CD4-positive, alpha-beta memory T cell (primary cell): ENCODE measurements around the gene DNAH10. TPM values are rescaled to one million over a fixed set of nuclear protein-coding genes. Genes with fewer than 3 reads are reported as not detected.

Experiments
- CTCF ChIA-PET: fragments of 350-600 bp; sonication (Branson Sonifier 250); formaldehyde crosslinking; loops from one replicate; lab custom pipeline; 2021; ENCODE audit warnings: inconsistent platforms; ENCODE audit not compliant: partially characterized antibody; lab: Charles Lee
- POLR2A ChIA-PET: fragments of 350-600 bp; sonication (Branson Sonifier 250); formaldehyde crosslinking; loops from one replicate; lab custom pipeline; 2021; ENCODE audit not compliant: partially characterized antibody; lab: Charles Lee
- DNase-seq, 5 donors: peaks; one replicate each; pipeline versions ENCODE4 v3.0.0 to v3.0.0-alpha.2; 2020 to 2022; ENCODE audit warnings: mixed read lengths in 1 of 5
- H3K27ac ChIP-seq: one replicate; pipeline ENCODE4 v1.7.0; 2013; ENCODE audit warnings: low read depth, low read length
- H3K27me3 ChIP-seq: 2 replicates; pipeline ENCODE4 v1.7.0; 2013; ENCODE audit warnings: mild to moderate bottlenecking, low read length, moderate library complexity; ENCODE audit not compliant: insufficient read depth
- H3K36me3 ChIP-seq: 2 replicates; pipeline ENCODE4 v1.7.0; 2013; ENCODE audit warnings: mild to moderate bottlenecking, low read length, moderate library complexity; ENCODE audit not compliant: insufficient read depth
- H3K4me1 ChIP-seq: 2 replicates; pipeline ENCODE4 v1.7.0; 2013; ENCODE audit warnings: mild to moderate bottlenecking, low read length, moderate library complexity; ENCODE audit not compliant: insufficient read depth
- H3K4me3 ChIP-seq, 2 donors: one replicate each; pipeline ENCODE4 v1.7.0; 2013; ENCODE audit warnings: low read length in 2 of 2, mild to moderate bottlenecking in 1 of 2
- H3K9me3 ChIP-seq, 2 donors: one replicate each; pipeline ENCODE4 v1.7.0; 2013; ENCODE audit warnings: low read length in 2 of 2, control low read depth in 1 of 2; ENCODE audit not compliant: control insufficient read depth in 1 of 2
- H3K27ac Mint-ChIP-seq, 7 donors: one replicate each; pipeline ENCODE4 v1.8.0; 2020 to 2021; ENCODE audit warnings: mixed read lengths in 7 of 7, mild to moderate bottlenecking in 6 of 7, inconsistent platforms in 3 of 7, moderate library complexity in 3 of 7
- H3K27me3 Mint-ChIP-seq, 2 donors: one replicate each; pipeline ENCODE4 v1.8.0; 2020 to 2021; ENCODE audit warnings: mixed read lengths in 2 of 2
- H3K36me3 Mint-ChIP-seq, 2 donors: one replicate each; pipeline ENCODE4 v1.8.0; 2020 to 2021; ENCODE audit warnings: mixed read lengths in 2 of 2, inconsistent platforms in 1 of 2, mild to moderate bottlenecking in 1 of 2
- H3K4me1 Mint-ChIP-seq, 4 donors: one replicate each; pipeline ENCODE4 v1.8.0; 2020 to 2021; ENCODE audit warnings: mixed read lengths in 4 of 4, mild to moderate bottlenecking in 1 of 4
- H3K4me3 Mint-ChIP-seq, 8 donors: one replicate each; pipeline ENCODE4 v1.8.0; 2020 to 2021; ENCODE audit warnings: mixed read lengths in 8 of 8, mild to moderate bottlenecking in 7 of 8, moderate library complexity in 6 of 8, inconsistent platforms in 3 of 8
- H3K9me3 Mint-ChIP-seq, 8 donors: one replicate each; pipeline ENCODE4 v1.8.0; 2020 to 2021; ENCODE audit warnings: mixed read lengths in 8 of 8, mild to moderate bottlenecking in 5 of 8, inconsistent platforms in 3 of 8, moderate library complexity in 1 of 8
- intact Hi-C: fragments of 100-400 bp; cut with micrococcal nuclease; formaldehyde crosslinking; loops from one replicate; pipeline ENCODE4 v1.15.1; 2023
- polyA plus RNA-seq, 2 donors: library from polyadenylated mRNA; unstranded; fragments of 300-500 nt; fragmentation: Illumina TruSeq; gene quantifications; one replicate each; pipeline ENCODE4 v1.2.3, GENCODE V29; 2021
- total RNA-seq, 2 experiments: library from RNA; stranded (reverse); gene quantifications; one replicate each; pipeline ENCODE4 v1.2.3, GENCODE V29; 2021

DNAH10 gene
- total and polyA plus RNA-seq, 4 experiments from 2014 or later: 0.06 to 0.08 (median 0.06) TPM; not detected in 1

- Histone ChIP-seq H3K27me3 (no peaks in the 10 kb centered on the region), H3K4me3 (no peak overlapping the region), H3K27ac (no peak overlapping the region), H3K36me3 (no peaks in the 10 kb centered on the region), H3K9me3 (no peaks in the 10 kb centered on the region), H3K4me1 (no peaks in the 10 kb centered on the region)
- intact Hi-C loops: no loop called here
- CTCF ChIA-PET: interaction anchor here (0.6 to 5.2 kb wide), 11 partner anchors 12 to 133 kb away, joined by 3 to 117 read pairs (median 4); no protein-coding TSS in a partner anchor
- peaks cover 9 to 18% of the 10 kb centered on the region in 2 donors for H3K27me3 Mint-ChIP-seq
- POLR2A ChIA-PET: no interaction called here
- peaks cover 6 to 8% (median 7%) of the 10 kb centered on the region in 4 donors for H3K4me1 Mint-ChIP-seq
- no peak overlapping the region for H3K4me3 Mint-ChIP-seq
- peaks cover 0 to 1% (median 0%) of the 10 kb centered on the region in 8 donors for H3K9me3 Mint-ChIP-seq
- H3K27ac Mint-ChIP-seq: no peak overlapping the region
- H3K36me3 Mint-ChIP-seq: no peaks in the 10 kb centered on the region
- no peak for DNase-seq
These were observed 141.4 kb downstream of the DNAH10 start for GRCh38 chr12:123903301-123904065.

GRCh38 chr12:123905319-123905925 lies 143.3 kb downstream of the DNAH10 start:
- Histone ChIP-seq H3K27ac (no peak overlapping the region), H3K9me3 (no peaks in the 10 kb centered on the region), H3K4me3 (no peak overlapping the region), H3K4me1 (no peaks in the 10 kb centered on the region), H3K36me3 (no peaks in the 10 kb centered on the region), H3K27me3 (no peaks in the 10 kb centered on the region)
- no peaks in the 10 kb centered on the region for H3K36me3 Mint-ChIP-seq
- H3K27ac Mint-ChIP-seq: peak overlapping the region in 1 of 7 donors; percentile 47
- peaks cover 0 to 1% (median 0%) of the 10 kb centered on the region in 8 donors for H3K9me3 Mint-ChIP-seq
- CTCF ChIA-PET: interaction anchor here (0.7 to 5.2 kb wide), 25 partner anchors 9 to 524 kb away, joined by 3 to 117 read pairs (median 5); partner anchors contain the start of gene CCDC92
- POLR2A ChIA-PET: interaction anchor here (0.6 to 1.3 kb wide), 2 partner anchors 67 to 101 kb away, joined by 3 to 4 read pairs; partner anchors contain the start of gene CCDC92
- DNase-seq: peak; percentile 61 to 73 (median 65)
- peaks cover 8 to 9% of the 10 kb centered on the region in 2 donors for H3K27me3 Mint-ChIP-seq
- H3K4me1 Mint-ChIP-seq: peaks cover 8 to 14% (median 10%) of the 10 kb centered on the region in 4 donors
- intact Hi-C loops: loop anchor here (1.0 kb wide), 3 partner anchors 27 to 127 kb away; no protein-coding TSS in a partner anchor
- H3K4me3 Mint-ChIP-seq: no peak overlapping the region

- CTCF ChIA-PET: interaction anchor here (0.6 to 5.2 kb wide), 5 partner anchors 16 to 129 kb away, joined by 3 to 117 read pairs (median 6); no protein-coding TSS in a partner anchor
These were observed 144.8 kb downstream of the DNAH10 start for GRCh38 chr12:123906711-123907420.

GRCh38 chr12:123907726-123908476 lies 145.8 kb downstream of the DNAH10 start:
- Mint-ChIP-seq H3K27me3 (peaks cover 2 to 5% of the 10 kb centered on the region in 2 donors), H3K4me3 (no peak overlapping the region), H3K4me1 (peaks cover 9 to 21% (median 15%) of the 10 kb centered on the region in 4 donors), H3K27ac (peak overlapping the region in 3 of 7 donors; percentile 1 to 35 (median 26)), H3K36me3 (no peaks in the 10 kb centered on the region), H3K9me3 (no peaks in the 10 kb centered on the region)
- Histone ChIP-seq H3K4me3 (no peak overlapping the region), H3K36me3 (no peaks in the 10 kb centered on the region), H3K27ac (no peak overlapping the region), H3K9me3 (no peaks in the 10 kb centered on the region), H3K4me1 (no peaks in the 10 kb centered on the region), H3K27me3 (no peaks in the 10 kb centered on the region)
- CTCF ChIA-PET: interaction anchor here (3.2 to 5.2 kb wide), 2 partner anchors 76 to 77 kb away, joined by 16 to 117 read pairs; no protein-coding TSS in a partner anchor
- DNase-seq: no peak
- POLR2A ChIA-PET: no interaction called here
- intact Hi-C loops: no loop called here

More at GRCh38 chr12:123906711-123907420, 144.8 kb downstream of the DNAH10 start:
- POLR2A ChIA-PET: no interaction called here
- Histone ChIP-seq H3K27ac (no peak overlapping the region), H3K4me3 (no peak overlapping the region), H3K4me1 (no peaks in the 10 kb centered on the region), H3K27me3 (no peaks in the 10 kb centered on the region), H3K36me3 (no peaks in the 10 kb centered on the region), H3K9me3 (no peaks in the 10 kb centered on the region)
- Mint-ChIP-seq H3K27me3 (peaks cover 5 to 6% of the 10 kb centered on the region in 2 donors), H3K27ac (no peak overlapping the region), H3K4me3 (no peak overlapping the region), H3K9me3 (peaks cover 0 to 1% (median 0%) of the 10 kb centered on the region in 8 donors), H3K36me3 (no peaks in the 10 kb centered on the region), H3K4me1 (peaks cover 9 to 21% (median 12%) of the 10 kb centered on the region in 4 donors)
- no peak for DNase-seq
- intact Hi-C loops: no loop called here

GRCh38 chr12:123908884-123909725 lies 147.0 kb downstream of the DNAH10 start:
- H3K27ac Mint-ChIP-seq: no peak overlapping the region
- H3K36me3 ChIP-seq: no peaks in the 10 kb centered on the region
- H3K4me1 ChIP-seq: no peaks in the 10 kb centered on the region
- no peak overlapping the region for H3K4me3 ChIP-seq
- intact Hi-C loops: no loop called here
- CTCF ChIA-PET: interaction anchor here (0.8 to 3.2 kb wide), 4 partner anchors 9 to 77 kb away, joined by 3 to 16 read pairs (median 9); no protein-coding TSS in a partner anchor
- H3K4me3 Mint-ChIP-seq: no peak overlapping the region
- no peak overlapping the region for H3K27ac ChIP-seq
- H3K9me3 ChIP-seq: no peaks in the 10 kb centered on the region
- H3K4me1 Mint-ChIP-seq: peaks cover 9 to 21% (median 15%) of the 10 kb centered on the region in 4 donors
- no peaks in the 10 kb centered on the region for H3K27me3 ChIP-seq
- peaks cover 0 to 5% of the 10 kb centered on the region in 2 donors for H3K27me3 Mint-ChIP-seq
- POLR2A ChIA-PET: no interaction called here
- no peak for DNase-seq
- no peaks in the 10 kb centered on the region for H3K9me3 Mint-ChIP-seq
- H3K36me3 Mint-ChIP-seq: no peaks in the 10 kb centered on the region

- no peaks in the 10 kb centered on the region for H3K27me3 ChIP-seq
- no peaks in the 10 kb centered on the region for H3K9me3 Mint-ChIP-seq
- H3K9me3 ChIP-seq: no peaks in the 10 kb centered on the region
- intact Hi-C loops: no loop called here
- peak overlapping the region in 6 of 7 donors; percentile 55 to 85 (median 73) for H3K27ac Mint-ChIP-seq
- H3K4me1 ChIP-seq: no peaks in the 10 kb centered on the region
- ChIA-PET POLR2A (no interaction called here), CTCF (interaction anchor here (1.0 to 3.2 kb wide), 6 partner anchors 9 to 76 kb away, joined by 3 to 16 read pairs (median 5); no protein-coding TSS in a partner anchor)
- no peak overlapping the region for H3K4me3 Mint-ChIP-seq
- H3K36me3 ChIP-seq: no peaks in the 10 kb centered on the region
- no peak overlapping the region for H3K4me3 ChIP-seq
- no peaks in the 10 kb centered on the region for H3K36me3 Mint-ChIP-seq
- no peak overlapping the region for H3K27ac ChIP-seq
- H3K27me3 Mint-ChIP-seq: peaks cover 0 to 3% of the 10 kb centered on the region in 2 donors
- no peak for DNase-seq
- peaks cover 9 to 21% (median 15%) of the 10 kb centered on the region in 4 donors for H3K4me1 Mint-ChIP-seq
These were observed 148.0 kb downstream of the DNAH10 start for GRCh38 chr12:123910057-123910456.
